ENCODE data around the gene DDR1.

Gene DDR1

GRCh38 chr6:30840935-30841643 lies 43.2 kb upstream of the DDR1 start:
- Histone ChIP-seq H3K9ac (ENCODE audit: low read length) (no peak overlapping the region), H3K36me3 (ENCODE audit: low read length) (no peaks in the 10 kb centered on the region), H3K9me3 (ENCODE audit: insufficient read depth, low read length) (no peaks in the 10 kb centered on the region), H3K79me2 (ENCODE audit: insufficient read depth, low read length) (no peaks in the 10 kb centered on the region), H3K9me2 (replicated peaks; ENCODE audit: insufficient read depth, low read length) (no peaks in the 10 kb centered on the region), H3K27me3 (ENCODE audit: low read length) (no peaks in the 10 kb centered on the region), H3F3A (ENCODE audit: insufficient read depth) (no peaks in the 10 kb centered on the region), H4K20me1 (ENCODE audit: low read depth, low read length) (no peaks in the 10 kb centered on the region), H3K4me2 (ENCODE audit: low read depth, low read length, poor library complexity, severe bottlenecking) (no peak overlapping the region), H2AFZ (ENCODE audit: low read depth, low read length, severe bottlenecking) (no peak overlapping the region), H3K27ac (ENCODE audit: low read depth, low read length) (no peak overlapping the region), H3K4me3 (ENCODE audit: insufficient read depth, low read length, poor library complexity, severe bottlenecking) (no peak overlapping the region)
- no peak for TF ChIP-seq EZH2phosphoT487 (conservative IDR thresholded peaks at IDR 0.05; ENCODE audit: low read length)
- no peak for TF ChIP-seq CTCF (IDR thresholded peaks at IDR 0.05; ENCODE audit: insufficient read depth, low read length, poor library complexity, severe bottlenecking)

DNA sequence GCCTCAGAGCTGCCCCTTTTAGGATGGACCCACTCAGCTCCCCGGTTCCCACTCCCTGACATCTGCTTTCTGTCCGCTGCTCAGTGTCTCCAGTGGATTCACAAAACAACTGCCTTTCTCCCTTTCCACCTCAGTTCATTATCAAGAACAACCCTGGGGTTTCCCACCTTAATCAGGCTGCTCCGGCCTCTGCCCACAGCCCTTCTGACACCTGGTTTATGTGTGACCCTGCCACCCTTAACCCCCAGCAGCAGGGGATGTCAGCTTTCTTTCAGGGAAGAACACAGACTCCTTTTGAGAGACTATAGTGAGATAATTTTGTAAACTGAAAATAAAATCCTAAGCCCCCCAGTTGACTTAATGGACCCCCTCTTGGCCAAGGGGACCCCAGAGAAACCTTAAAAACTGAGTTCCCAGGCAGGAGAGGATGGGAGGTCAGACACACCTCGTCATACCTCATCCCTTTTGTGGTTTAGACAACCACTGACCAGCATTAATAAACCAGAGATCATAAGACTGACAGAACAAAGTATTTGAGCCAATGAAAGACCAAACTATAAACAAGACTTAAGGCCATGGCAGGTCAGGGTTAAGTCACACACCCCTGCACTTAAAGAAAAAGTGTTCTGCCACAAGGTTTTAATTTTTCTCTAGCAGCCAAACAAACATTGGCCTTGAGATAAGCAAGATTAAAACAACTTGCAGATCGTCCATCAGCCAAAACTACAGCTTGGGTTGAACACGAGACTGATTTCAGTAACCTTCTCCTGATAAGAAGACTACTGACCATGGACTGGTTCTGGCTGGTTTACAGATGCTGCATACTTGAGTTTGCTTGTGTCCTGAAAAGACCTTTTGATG lies 42.4 kb upstream of the DDR1 start:
- Histone ChIP-seq H3K9ac (ENCODE audit: low read length) (no peak overlapping the region), H3K27ac (ENCODE audit: low read depth, low read length) (no peak overlapping the region), H3F3A (ENCODE audit: insufficient read depth) (no peaks in the 10 kb centered on the region), H4K20me1 (ENCODE audit: low read depth, low read length) (no peaks in the 10 kb centered on the region), H2AFZ (ENCODE audit: low read depth, low read length, severe bottlenecking) (no peak overlapping the region), H3K9me3 (ENCODE audit: insufficient read depth, low read length) (no peaks in the 10 kb centered on the region), H3K27me3 (ENCODE audit: low read length) (no peaks in the 10 kb centered on the region), H3K79me2 (ENCODE audit: insufficient read depth, low read length) (no peaks in the 10 kb centered on the region), H3K4me2 (ENCODE audit: low read depth, low read length, poor library complexity, severe bottlenecking) (no peak overlapping the region), H3K4me3 (ENCODE audit: insufficient read depth, low read length, poor library complexity, severe bottlenecking) (no peak overlapping the region), H3K36me3 (ENCODE audit: low read length) (no peaks in the 10 kb centered on the region), H3K9me2 (replicated peaks; ENCODE audit: insufficient read depth, low read length) (no peaks in the 10 kb centered on the region)
- TF ChIP-seq EZH2phosphoT487 (conservative IDR thresholded peaks at IDR 0.05; ENCODE audit: low read length), result no peak
- TF ChIP-seq CTCF (IDR thresholded peaks at IDR 0.05; ENCODE audit: insufficient read depth, low read length, poor library complexity, severe bottlenecking), result no peak

GRCh38 chr6:30842754-30843610 lies 41.3 kb upstream of the DDR1 start:
- Histone ChIP-seq H3K4me3 (ENCODE audit: insufficient read depth, low read length, poor library complexity, severe bottlenecking) (no peak overlapping the region), H3K27me3 (ENCODE audit: low read length) (no peaks in the 10 kb centered on the region), H3K9me3 (ENCODE audit: insufficient read depth, low read length) (no peaks in the 10 kb centered on the region), H2AFZ (ENCODE audit: low read depth, low read length, severe bottlenecking) (no peak overlapping the region), H3K36me3 (ENCODE audit: low read length) (no peaks in the 10 kb centered on the region), H3F3A (ENCODE audit: insufficient read depth) (no peaks in the 10 kb centered on the region), H3K9ac (ENCODE audit: low read length) (no peak overlapping the region), H3K9me2 (replicated peaks; ENCODE audit: insufficient read depth, low read length) (no peaks in the 10 kb centered on the region), H3K79me2 (ENCODE audit: insufficient read depth, low read length) (no peaks in the 10 kb centered on the region), H3K4me2 (ENCODE audit: low read depth, low read length, poor library complexity, severe bottlenecking) (no peak overlapping the region), H4K20me1 (ENCODE audit: low read depth, low read length) (no peaks in the 10 kb centered on the region), H3K27ac (ENCODE audit: low read depth, low read length) (no peak overlapping the region)
- TF ChIP-seq CTCF (IDR thresholded peaks at IDR 0.05; ENCODE audit: insufficient read depth, low read length, poor library complexity, severe bottlenecking) (no peak), EZH2phosphoT487 (conservative IDR thresholded peaks at IDR 0.05; ENCODE audit: low read length) (no peak)
